ENCODE results near the gene ZCCHC7.

DNA sequence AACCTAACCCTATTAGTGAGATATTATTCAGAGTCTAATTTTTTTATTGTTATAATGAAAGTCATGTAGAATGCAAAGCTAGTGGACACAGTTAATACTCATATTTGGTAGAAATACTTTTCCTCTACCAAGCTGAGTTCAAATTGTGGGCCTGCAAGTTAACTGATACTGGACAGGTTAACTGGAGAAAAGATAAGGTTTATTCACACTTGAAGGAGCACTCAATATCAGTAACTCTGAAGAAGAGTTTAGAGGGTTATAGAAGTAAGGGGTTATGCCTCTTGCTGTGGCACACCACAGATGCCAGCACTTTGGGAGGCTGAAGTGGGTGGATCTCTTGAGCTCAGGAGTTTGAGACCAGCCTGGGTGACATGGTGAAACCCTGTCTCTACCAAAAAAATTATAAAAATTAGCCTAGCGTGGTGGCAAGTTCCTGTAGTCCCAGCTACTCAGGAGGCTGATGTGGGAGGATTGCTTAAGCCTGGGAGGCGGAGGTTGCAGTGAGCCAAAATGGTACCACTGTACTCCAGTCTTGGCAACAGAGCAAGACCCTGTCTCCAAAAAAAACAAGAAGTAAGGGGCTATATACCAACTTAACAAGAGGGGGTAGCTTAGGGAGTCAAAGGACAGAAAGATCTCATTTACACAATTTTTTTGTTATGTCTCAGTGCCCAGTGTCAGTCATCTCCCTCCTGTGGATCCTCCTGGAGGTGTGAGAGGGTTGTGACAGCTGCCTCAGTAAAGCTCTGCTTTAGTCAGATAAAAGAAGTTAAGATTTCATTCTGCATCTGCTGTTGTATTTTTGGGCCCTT lies 180.9 kb downstream of the ZCCHC7 start:
- TF ChIP-seq, protein P1, sequence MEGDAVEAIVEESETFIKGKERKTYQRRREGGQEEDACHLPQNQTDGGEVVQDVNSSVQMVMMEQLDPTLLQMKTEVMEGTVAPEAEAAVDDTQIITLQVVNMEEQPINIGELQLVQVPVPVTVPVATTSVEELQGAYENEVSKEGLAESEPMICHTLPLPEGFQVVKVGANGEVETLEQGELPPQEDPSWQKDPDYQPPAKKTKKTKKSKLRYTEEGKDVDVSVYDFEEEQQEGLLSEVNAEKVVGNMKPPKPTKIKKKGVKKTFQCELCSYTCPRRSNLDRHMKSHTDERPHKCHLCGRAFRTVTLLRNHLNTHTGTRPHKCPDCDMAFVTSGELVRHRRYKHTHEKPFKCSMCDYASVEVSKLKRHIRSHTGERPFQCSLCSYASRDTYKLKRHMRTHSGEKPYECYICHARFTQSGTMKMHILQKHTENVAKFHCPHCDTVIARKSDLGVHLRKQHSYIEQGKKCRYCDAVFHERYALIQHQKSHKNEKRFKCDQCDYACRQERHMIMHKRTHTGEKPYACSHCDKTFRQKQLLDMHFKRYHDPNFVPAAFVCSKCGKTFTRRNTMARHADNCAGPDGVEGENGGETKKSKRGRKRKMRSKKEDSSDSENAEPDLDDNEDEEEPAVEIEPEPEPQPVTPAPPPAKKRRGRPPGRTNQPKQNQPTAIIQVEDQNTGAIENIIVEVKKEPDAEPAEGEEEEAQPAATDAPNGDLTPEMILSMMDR (IDR thresholded peaks at IDR 0.05 in 4 of 5, conservative IDR thresholded peaks at IDR 0.05 in 1 of 5), result no peak
- no peak for TF ChIP-seq POLR2A (IDR thresholded peaks at IDR 0.05)

Data from gastrocnemius medialis (tissue), 4 donors.